Left lobe of liver (tissue), 2 donors: ENCODE measurements around the gene C1orf74. TPM values are rescaled to one million over a fixed set of nuclear protein-coding genes. Genes with fewer than 3 reads are reported as not detected.
A peak's percentile ranks its signal among the peaks of the same experiment; 100 is the strongest.

Source experiments
- ATAC-seq: fragments of 200-7000 bp; cut with Tn5 transposase; one replicate; pipeline ENCODE4 v1.9.1; 2020; ENCODE audit warnings: mild to moderate bottlenecking, moderate library complexity
- DNase-seq: peaks from one replicate; pipeline ENCODE4 v3.0.0-alpha.2; 2020; ENCODE audit warnings: low spot score
- total RNA-seq: library from RNA; stranded (reverse); gene quantifications from one replicate; pipeline ENCODE4 v1.2.1, GENCODE V29; 2021
- donor health status: DM: no; HTN: no; CAD: no; lungs with moderate emphysema.
- donor health status: DM: no; HTN: yes; CAD: no.

The C1orf74 gene
- total RNA-seq, 1 donor from 2014 or later = 1.3 TPM

- ATAC-seq = peak; percentile 96
- DNase-seq = peak; percentile 99
Observed at GRCh38 chr1:209747580-209748262, 36.6 kb downstream of the C1orf74 start.

- ATAC-seq (no peak), DNase-seq (no peak)
Observed at GRCh38 chr1:209746451-209747165, 37.8 kb downstream of the C1orf74 start.

DNA sequence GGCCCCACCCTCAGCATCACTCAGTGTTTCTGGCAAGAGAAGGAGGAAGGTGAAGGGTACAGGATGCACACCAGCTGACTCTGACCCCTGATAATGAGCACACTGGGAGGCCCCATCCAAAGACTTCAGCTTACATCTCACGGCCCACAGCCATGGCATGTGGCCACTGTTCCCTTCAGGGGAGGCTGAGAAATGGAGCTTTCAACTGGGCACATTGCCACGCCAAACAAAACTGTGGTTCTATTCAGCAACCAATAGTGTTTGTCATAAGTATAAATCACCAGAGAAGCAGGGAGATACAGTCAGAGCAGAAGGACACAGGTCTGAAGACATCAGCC is 41.2 kb downstream of the C1orf74 start:
- peak; percentile 73 for DNase-seq
- ATAC-seq = peak; percentile 19

GRCh38 chr1:209742409-209743144 is 41.8 kb downstream of the C1orf74 start:
- DNase-seq (no peak), ATAC-seq (peak; percentile 40)

- peak; percentile 51 for ATAC-seq
- no peak for DNase-seq
Observed at GRCh38 chr1:209741889-209742288, 42.5 kb downstream of the C1orf74 start.

DNA sequence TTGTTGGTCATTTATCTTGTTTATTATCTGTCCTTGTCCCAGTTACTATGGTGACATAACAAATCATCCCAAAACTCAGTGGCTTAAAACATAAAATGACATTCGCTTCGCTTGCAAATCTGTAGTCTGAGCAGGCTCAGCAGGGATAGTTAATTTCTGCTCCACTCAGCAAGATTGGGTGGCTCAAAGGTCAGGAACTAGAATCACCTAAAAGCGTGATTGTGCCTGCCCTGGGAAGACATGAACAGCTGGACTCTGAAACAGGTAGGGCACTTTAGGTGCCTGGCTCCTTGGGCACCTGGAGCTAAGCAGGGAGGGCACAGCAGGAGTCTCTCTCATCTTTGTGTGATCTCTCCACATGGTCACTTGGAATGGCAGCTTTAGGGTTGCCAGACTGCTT is 43.2 kb downstream of the C1orf74 start:
- ATAC-seq (peak; percentile 80), DNase-seq (peak; percentile 79)

GRCh38 chr1:209738270-209738669 is 46.1 kb downstream of the C1orf74 start:
- DNase-seq = no peak
- no peak for ATAC-seq

DNA sequence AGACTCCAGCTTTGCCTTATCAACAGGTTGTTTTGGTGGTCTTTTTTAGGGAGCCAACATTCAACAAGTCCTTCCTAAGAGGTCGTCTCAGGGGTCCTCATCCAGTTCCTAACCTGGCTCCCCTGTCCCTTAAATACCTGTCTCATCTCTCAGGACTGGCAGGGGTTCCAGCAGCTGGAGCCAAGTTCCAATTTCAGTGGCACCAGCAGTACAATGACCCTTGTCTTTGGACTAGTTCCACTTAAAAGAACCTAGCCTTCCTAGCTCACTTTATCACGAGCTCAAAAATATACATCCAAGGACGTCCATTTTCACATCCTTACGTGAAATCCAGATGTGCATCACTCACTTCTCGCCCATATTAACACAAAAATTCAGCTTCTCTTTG is 47.2 kb downstream of the C1orf74 start:
- peak; percentile 60 for ATAC-seq

DNA sequence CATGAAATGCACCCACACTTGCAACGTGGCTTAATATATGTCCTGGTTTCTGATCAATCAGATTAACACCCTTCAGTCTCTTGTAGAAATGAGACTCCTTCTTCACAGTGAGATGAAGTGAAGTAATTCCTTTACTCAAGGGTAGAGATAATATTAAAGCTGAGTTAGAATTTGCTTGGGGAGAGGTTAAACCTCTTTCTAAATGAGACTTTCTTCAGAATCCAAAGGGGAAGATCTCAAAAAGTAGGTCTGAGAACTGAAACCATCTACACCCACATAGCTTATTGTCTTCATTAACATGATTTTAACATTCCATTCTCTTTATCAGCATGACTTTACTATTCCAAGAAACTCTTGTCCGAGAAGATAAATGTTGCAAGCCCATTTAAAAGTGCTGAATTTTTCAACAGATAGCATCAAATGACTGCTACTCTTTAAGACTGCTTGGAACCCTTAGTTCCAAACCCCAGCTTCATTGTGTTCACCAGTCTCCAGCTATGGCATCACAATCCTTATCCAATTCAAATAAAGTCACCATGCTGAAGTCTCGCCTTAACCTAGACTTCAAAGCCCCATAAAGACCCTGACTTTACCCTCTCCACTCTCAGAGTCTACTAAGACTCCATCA is 47.8 kb downstream of the C1orf74 start:
- ATAC-seq (no peak), DNase-seq (no peak)

More for the DNA sequence above, 47.2 kb downstream of the C1orf74 start:
- peak; percentile 68 for DNase-seq

GRCh38 chr1:209733409-209734192 is 50.8 kb downstream of the C1orf74 start:
- no peak for ATAC-seq
- DNase-seq = no peak

DNA sequence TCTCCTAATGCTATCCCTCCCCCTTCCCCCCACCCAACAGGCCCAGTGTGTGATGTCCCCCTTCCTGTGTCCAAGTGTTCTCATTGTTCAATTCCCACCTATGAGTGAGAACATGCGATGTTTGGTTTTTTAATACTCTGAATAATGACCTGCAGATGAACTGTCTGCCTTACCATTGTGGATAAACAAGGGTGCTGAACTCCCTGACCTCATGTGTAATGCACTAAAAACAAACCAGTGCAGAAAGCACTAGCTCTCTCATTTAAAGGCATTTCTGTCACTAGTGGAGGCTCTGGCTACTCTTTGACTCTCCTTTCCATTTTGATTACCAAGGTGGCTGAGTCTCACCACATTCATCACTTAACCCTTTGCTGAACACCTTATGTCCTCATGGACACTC is 51.6 kb downstream of the C1orf74 start:
- peak; percentile 75 for ATAC-seq
- DNase-seq = no peak

DNA sequence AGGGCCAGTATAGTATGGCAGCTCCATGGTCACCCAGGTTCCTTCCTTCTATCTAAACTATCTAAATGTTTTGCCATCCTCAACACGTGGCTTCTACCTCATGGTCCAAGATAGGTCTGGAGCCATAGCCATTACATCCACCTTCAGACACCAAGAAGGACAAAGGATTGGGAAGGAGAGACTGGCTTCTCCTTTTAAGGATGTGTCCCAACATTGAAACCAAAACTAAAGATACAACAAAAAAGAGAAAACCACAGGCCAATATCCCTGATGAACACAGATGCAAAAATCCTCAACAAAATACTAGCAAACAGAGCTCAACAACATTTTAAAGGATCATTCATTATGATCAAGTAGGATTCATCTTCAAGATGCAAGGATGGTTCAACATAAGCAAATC is 54.9 kb downstream of the C1orf74 start:
- DNase-seq = no peak

More for the DNA sequence above, 54.9 kb downstream of the C1orf74 start:
- ATAC-seq = no peak

Other genes starting within 250 kb of the C1orf74 start
- 0.13 TPM for gene CAMK1G, start 200.8 kb downstream of the C1orf74 start, total RNA-seq
- gene LAMB3, start 132.1 kb downstream of the C1orf74 start, total RNA-seq = 7.8 TPM
- gene G0S2, start 109.1 kb downstream of the C1orf74 start, total RNA-seq = 75.0 TPM
- gene HSD11B1, start 79.7 kb downstream of the C1orf74 start, total RNA-seq = 479 TPM
- 1.4 TPM for gene TRAF3IP3, start 28.5 kb downstream of the C1orf74 start, total RNA-seq
- 30.0 TPM for gene IRF6, start 21.6 kb upstream of the C1orf74 start, total RNA-seq
- gene UTP25, start 43.4 kb upstream of the C1orf74 start, total RNA-seq = 3.7 TPM
- 0.03 TPM for gene SYT14, start 153.7 kb upstream of the C1orf74 start, total RNA-seq